SK-N-SH treated with all-trans-retinoic acid at 6 μM for 48 hours (cell line): ENCODE measurements around the gene POLR3A.

ENCODE experiments used
- ATAC-seq: fragments of 200-7000 bp; cut with Tn5 transposase; 3 replicates; pipeline ENCODE4 v1.9.1; 2020; ENCODE audit warnings: mild to moderate bottlenecking, moderate library complexity
- ARNTL ChIP-seq: fragments of 450-650 bp; formaldehyde crosslinking; IDR thresholded peaks from 2 replicates; pipeline ENCODE4 v1.5.0; 2020; ENCODE audit warnings: low read depth, mild to moderate bottlenecking, moderate library complexity, borderline replicate concordance
- BACH2 ChIP-seq: fragments of 250-450 bp; sonication (Bioruptor Pico); IDR thresholded peaks from 2 replicates; pipeline ENCODE4 v1.9.0; 2021; ENCODE audit warnings: mild to moderate bottlenecking, borderline replicate concordance
- CREB5 ChIP-seq: fragments of 250-450 bp; sonication (Bioruptor Pico); IDR thresholded peaks from 2 replicates; pipeline ENCODE4 v1.5.1; 2020; ENCODE audit warnings: low read depth, mild to moderate bottlenecking, moderate library complexity
- CSDC2 ChIP-seq: fragments of 250-450 bp; sonication (Bioruptor Pico); IDR thresholded peaks from 2 replicates; pipeline ENCODE4 v1.5.0; 2020; ENCODE audit warnings: mild to moderate bottlenecking, moderate library complexity
- CSRNP3 ChIP-seq: fragments of 250-450 bp; sonication (Bioruptor Pico); IDR thresholded peaks from 2 replicates; pipeline ENCODE4 v1.5.1; 2021; ENCODE audit warnings: mild to moderate bottlenecking, moderate library complexity
- ESRRG ChIP-seq: fragments of 250-450 bp; sonication (Bioruptor Pico); IDR thresholded peaks from 2 replicates; pipeline ENCODE4 v1.6.1; 2021; ENCODE audit warnings: mild to moderate bottlenecking
- GLIS3 ChIP-seq: fragments of 250-450 bp; sonication (Bioruptor Pico); IDR thresholded peaks from 2 replicates; pipeline ENCODE4 v1.5.0; 2020; ENCODE audit warnings: mild to moderate bottlenecking, moderate library complexity
- ISL1 ChIP-seq: fragments of 250-450 bp; sonication (Bioruptor Pico); IDR thresholded peaks from 2 replicates; pipeline ENCODE4 v2.1.2; 2022; ENCODE audit warnings: mild to moderate bottlenecking, moderate library complexity
- OSR1 ChIP-seq: fragments of 250-450 bp; sonication (Bioruptor Pico); IDR thresholded peaks from 2 replicates; pipeline ENCODE4 v1.8.0; 2022; ENCODE audit warnings: moderate library complexity, mild to moderate bottlenecking, inconsistent platforms
- PATZ1 ChIP-seq: fragments of 250-450 bp; sonication (Bioruptor Pico); IDR thresholded peaks from 2 replicates; pipeline ENCODE4 v1.8.0; 2020; ENCODE audit warnings: mild to moderate bottlenecking, moderate library complexity, borderline replicate concordance
- POU6F1 ChIP-seq: fragments of 250-450 bp; sonication (Bioruptor Pico); IDR thresholded peaks from 2 replicates; pipeline ENCODE4 v1.8.0; 2021; ENCODE audit warnings: low read depth, mild to moderate bottlenecking, moderate library complexity, borderline replicate concordance
- PPARA ChIP-seq: fragments of 250-450 bp; sonication (Bioruptor Pico); IDR thresholded peaks from 2 replicates; pipeline ENCODE4 v1.5.0; 2020; ENCODE audit warnings: mild to moderate bottlenecking, borderline replicate concordance
- RARB ChIP-seq: fragments of 250-450 bp; sonication (Bioruptor Pico); IDR thresholded peaks from 2 replicates; pipeline ENCODE4 v1.8.0; 2021; ENCODE audit warnings: mild to moderate bottlenecking, moderate library complexity
- SNAI2 ChIP-seq: fragments of 250-450 bp; sonication (Bioruptor Pico); IDR thresholded peaks from 2 replicates; pipeline ENCODE4 v1.5.0; 2020; ENCODE audit warnings: mild to moderate bottlenecking, moderate library complexity
- TCF4 ChIP-seq: fragments of 250-450 bp; sonication (Bioruptor Pico); IDR thresholded peaks from 2 replicates; pipeline ENCODE4 v1.8.0; 2021; ENCODE audit warnings: mild to moderate bottlenecking, moderate library complexity, borderline replicate concordance
- TOX ChIP-seq: fragments of 250-450 bp; sonication (Bioruptor Pico); IDR thresholded peaks from 2 replicates; pipeline ENCODE4 v1.8.0; 2021; ENCODE audit warnings: mild to moderate bottlenecking, moderate library complexity, borderline replicate concordance
- TSHZ2 ChIP-seq: fragments of 250-450 bp; sonication (Bioruptor Pico); IDR thresholded peaks from 2 replicates; pipeline ENCODE4 v1.5.0; 2020; ENCODE audit warnings: mild to moderate bottlenecking, moderate library complexity
- ZC3H10 ChIP-seq: fragments of 250-450 bp; sonication (Bioruptor Pico); IDR thresholded peaks from 2 replicates; pipeline ENCODE4 v1.5.1; 2021; ENCODE audit warnings: mild to moderate bottlenecking, moderate library complexity
- ZFP3 ChIP-seq: fragments of 250-450 bp; sonication (Bioruptor Pico); IDR thresholded peaks from 2 replicates; pipeline ENCODE4 v1.5.0; 2020; ENCODE audit warnings: mild to moderate bottlenecking, moderate library complexity
- ZFP30 ChIP-seq: fragments of 450-650 bp; formaldehyde crosslinking; IDR thresholded peaks from 2 replicates; pipeline ENCODE4 v1.5.0; 2022; ENCODE audit warnings: mild to moderate bottlenecking, moderate library complexity
- ZNF565 ChIP-seq: fragments of 450-650 bp; formaldehyde crosslinking; conservative IDR thresholded peaks from 2 replicates; pipeline ENCODE4 v1.5.0; 2020; ENCODE audit warnings: low read depth, mild to moderate bottlenecking, moderate library complexity
- ZNF8 ChIP-seq: fragments of 450-650 bp; formaldehyde crosslinking; IDR thresholded peaks from 2 replicates; pipeline ENCODE4 v1.5.0; 2020; ENCODE audit warnings: mild to moderate bottlenecking, moderate library complexity

Gene POLR3A

GRCh38 chr10:78017856-78018255 is 11.5 kb downstream of the POLR3A start:
- ATAC-seq = no peak
- no peak for TF ChIP-seq SNAI2 (CRISPR knock-in tag)
- TF ChIP-seq GLIS3 (CRISPR knock-in tag) = no peak
- no peak for TF ChIP-seq BACH2 (CRISPR knock-in tag)
- no peak for TF ChIP-seq PPARA (CRISPR knock-in tag)
- TF ChIP-seq PATZ1 (CRISPR knock-in tag) = no peak
- no peak for TF ChIP-seq CREB5 (CRISPR knock-in tag)
- no peak for TF ChIP-seq OSR1 (CRISPR knock-in tag)
- no peak for TF ChIP-seq ZNF565 (CRISPR knock-in tag)
- no peak for TF ChIP-seq ZNF8 (CRISPR knock-in tag)
- TF ChIP-seq CSDC2 (CRISPR knock-in tag) = no peak
- TF ChIP-seq ISL1 (CRISPR knock-in tag) = no peak
- TF ChIP-seq ARNTL (CRISPR knock-in tag) = no peak
- TF ChIP-seq RARB (CRISPR knock-in tag) = no peak

- TF ChIP-seq GLIS3 (CRISPR knock-in tag) (no peak), ISL1 (CRISPR knock-in tag) (no peak), CSDC2 (CRISPR knock-in tag) (no peak), TOX (CRISPR knock-in tag) (no peak), ZFP3 (CRISPR knock-in tag) (no peak), TSHZ2 (CRISPR knock-in tag) (no peak), ARNTL (CRISPR knock-in tag) (no peak), ZNF8 (CRISPR knock-in tag) (no peak), ZC3H10 (no peak), ZFP30 (no peak), POU6F1 (CRISPR knock-in tag) (no peak), RARB (CRISPR knock-in tag) (no peak), PATZ1 (CRISPR knock-in tag) (no peak), ZNF565 (CRISPR knock-in tag) (no peak), PPARA (CRISPR knock-in tag) (no peak), ESRRG (CRISPR knock-in tag) (no peak), OSR1 (CRISPR knock-in tag) (no peak), TCF4 (CRISPR knock-in tag) (no peak), BACH2 (CRISPR knock-in tag) (no peak), CSRNP3 (no peak)
- ATAC-seq = no peak
Measured at GRCh38 chr10:78015546-78015945, 13.8 kb downstream of the POLR3A start.
